Colonic mucosa (tissue), 4 donors: ENCODE results near the gene NUDT9. TPM values are rescaled to one million over a fixed set of nuclear protein-coding genes. Genes with fewer than 3 reads are reported as not detected.

ENCODE experiments used
- DNase-seq: peaks from one replicate; pipeline ENCODE4 v3.0.0-alpha.2; 2020
- H3K27ac ChIP-seq: fragments of 200-600 bp; one replicate; pipeline ENCODE4 v1.8.0; 2021
- H3K27me3 ChIP-seq: fragments of 200-600 bp; one replicate; pipeline ENCODE4 v1.8.0; 2021
- H3K36me3 ChIP-seq: fragments of 200-600 bp; one replicate; pipeline ENCODE4 v1.8.0; 2021
- H3K4me1 ChIP-seq: fragments of 200-600 bp; one replicate; pipeline ENCODE4 v1.8.0; 2021; ENCODE audit warnings: mild to moderate bottlenecking
- H3K4me3 ChIP-seq: fragments of 200-600 bp; one replicate; pipeline ENCODE4 v1.8.0; 2021
- H3K9ac ChIP-seq, 2 donors: one replicate each; pipeline ENCODE4 v1.7.0; 2013; ENCODE audit warnings: control low read depth in 2 of 2, low read depth in 2 of 2, low read length in 2 of 2
- H3K9me3 ChIP-seq: fragments of 200-600 bp; one replicate; pipeline ENCODE4 v1.8.0; 2021
- intact Hi-C: fragments of 100-400 bp; cut with DNase I; formaldehyde crosslinking; loops from one replicate; pipeline ENCODE4 v1.14.1; 2022
- total RNA-seq, 2 donors: library from RNA; stranded (reverse); fragmentation: NEBNext Ultra II Directional in 1 of 2; extraction: Animal tissue kit (Norgen Biotek cat#: 25700) in 1 of 2; gene quantifications; one replicate each; pipeline ENCODE4 v1.2.1, GENCODE V29; 2021
- TF ChIP-seq, protein P1 (sequence below): fragments of 200-600 bp; IDR thresholded peaks from one replicate; pipeline ENCODE4 v1.8.0; 2022; ENCODE audit warnings: antibody characterized with exemption, mild to moderate bottlenecking
- donor health status: healthy.
- donor health status: DM: no; HTN: no; CAD: no.
- donor health status: DM: no; HTN: no; CAD: no.

NUDT9 gene
- total RNA-seq, 2 donors from 2014 or later, result 31.4 to 52.0 TPM

DNA sequence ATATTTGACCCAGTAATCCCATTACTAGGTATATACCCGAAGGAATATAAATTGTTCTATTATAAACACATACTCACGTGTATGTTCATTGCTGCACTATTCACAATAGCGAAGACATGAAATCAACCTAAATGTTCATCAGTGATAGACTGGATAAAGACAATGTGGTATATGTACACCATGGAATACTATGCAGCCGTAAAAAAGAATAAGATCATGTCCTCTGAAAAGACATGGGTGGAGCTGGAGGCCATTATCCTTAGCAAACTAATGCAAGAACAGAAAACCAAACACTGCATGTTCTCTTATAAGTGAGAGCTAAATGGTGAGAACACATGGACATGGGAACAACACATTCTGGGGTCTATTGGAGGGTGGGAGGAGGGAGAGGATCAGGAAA lies 36.5 kb downstream of the NUDT9 start:
- H3K27ac ChIP-seq, result no peak overlapping the region
- intact Hi-C loops, result no loop called here
- no peak for DNase-seq
- no peak overlapping the region for H3K4me3 ChIP-seq
- H3K9me3 ChIP-seq, result no peaks in the 10 kb centered on the region
- no peak overlapping the region for H3K9ac ChIP-seq
- TF ChIP-seq, protein P1, sequence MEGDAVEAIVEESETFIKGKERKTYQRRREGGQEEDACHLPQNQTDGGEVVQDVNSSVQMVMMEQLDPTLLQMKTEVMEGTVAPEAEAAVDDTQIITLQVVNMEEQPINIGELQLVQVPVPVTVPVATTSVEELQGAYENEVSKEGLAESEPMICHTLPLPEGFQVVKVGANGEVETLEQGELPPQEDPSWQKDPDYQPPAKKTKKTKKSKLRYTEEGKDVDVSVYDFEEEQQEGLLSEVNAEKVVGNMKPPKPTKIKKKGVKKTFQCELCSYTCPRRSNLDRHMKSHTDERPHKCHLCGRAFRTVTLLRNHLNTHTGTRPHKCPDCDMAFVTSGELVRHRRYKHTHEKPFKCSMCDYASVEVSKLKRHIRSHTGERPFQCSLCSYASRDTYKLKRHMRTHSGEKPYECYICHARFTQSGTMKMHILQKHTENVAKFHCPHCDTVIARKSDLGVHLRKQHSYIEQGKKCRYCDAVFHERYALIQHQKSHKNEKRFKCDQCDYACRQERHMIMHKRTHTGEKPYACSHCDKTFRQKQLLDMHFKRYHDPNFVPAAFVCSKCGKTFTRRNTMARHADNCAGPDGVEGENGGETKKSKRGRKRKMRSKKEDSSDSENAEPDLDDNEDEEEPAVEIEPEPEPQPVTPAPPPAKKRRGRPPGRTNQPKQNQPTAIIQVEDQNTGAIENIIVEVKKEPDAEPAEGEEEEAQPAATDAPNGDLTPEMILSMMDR, result no peak
- no peaks in the 10 kb centered on the region for H3K27me3 ChIP-seq
- H3K36me3 ChIP-seq, result no peaks in the 10 kb centered on the region
- H3K4me1 ChIP-seq, result peaks cover 5% of the 10 kb centered on the region

DNA sequence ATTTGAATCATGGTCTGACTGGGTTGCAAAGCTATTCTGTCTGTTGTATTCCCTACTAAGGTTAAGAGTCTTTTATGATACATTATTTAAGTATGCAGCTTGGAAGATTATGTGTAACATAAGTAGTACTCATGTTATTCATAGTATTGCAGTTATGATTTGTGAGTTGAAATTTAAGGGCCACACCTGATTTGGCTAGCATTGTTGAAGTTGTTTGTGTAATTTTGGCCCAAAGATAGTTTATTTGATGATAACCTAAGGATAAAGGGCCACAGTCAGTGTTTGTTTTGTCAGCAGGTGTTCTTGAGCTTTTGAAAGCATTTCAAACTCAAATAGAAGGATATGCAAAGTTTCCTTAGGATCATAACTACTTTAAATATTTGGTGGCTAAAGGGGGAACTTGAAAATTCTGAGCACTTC lies 38.9 kb downstream of the NUDT9 start:
- H3K27ac ChIP-seq, result no peak overlapping the region
- TF ChIP-seq, protein P1, result no peak
- intact Hi-C loops, result no loop called here
- no peak overlapping the region for H3K9ac ChIP-seq
- H3K4me1 ChIP-seq, result peaks cover 5% of the 10 kb centered on the region
- no peak for DNase-seq
- no peaks in the 10 kb centered on the region for H3K36me3 ChIP-seq
- no peaks in the 10 kb centered on the region for H3K27me3 ChIP-seq
- no peak overlapping the region for H3K4me3 ChIP-seq
- H3K9me3 ChIP-seq, result no peaks in the 10 kb centered on the region

DNA sequence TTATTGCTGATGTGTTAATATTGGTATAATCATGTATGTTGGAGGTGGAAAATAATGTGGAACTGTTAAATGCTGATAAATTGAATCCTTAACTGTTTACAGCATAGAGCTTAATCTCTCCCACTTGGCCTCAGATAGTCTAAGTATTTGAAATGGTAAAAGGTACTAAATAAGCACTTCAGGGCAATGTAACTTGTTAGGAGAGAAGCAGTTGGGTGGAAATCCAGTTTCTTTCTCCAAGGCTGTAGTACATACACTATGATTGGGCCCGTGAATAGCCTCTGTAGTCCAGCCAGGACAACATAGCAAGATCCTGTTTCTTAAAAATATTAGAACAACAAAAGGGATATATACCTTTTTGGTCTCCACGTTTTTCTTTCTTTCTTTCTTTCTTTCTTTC lies 39.7 kb downstream of the NUDT9 start:
- TF ChIP-seq, protein P1, result no peak
- DNase-seq, result no peak
- Histone ChIP-seq H3K9ac (no peak overlapping the region), H3K27me3 (no peaks in the 10 kb centered on the region), H3K36me3 (no peaks in the 10 kb centered on the region), H3K9me3 (no peaks in the 10 kb centered on the region), H3K4me1 (peaks cover 5% of the 10 kb centered on the region), H3K27ac (no peak overlapping the region), H3K4me3 (no peak overlapping the region)
- intact Hi-C loops, result no loop called here

GRCh38 chr4:87465739-87466366 lies 43.5 kb downstream of the NUDT9 start:
- TF ChIP-seq, protein P1, result peak; percentile 59
- intact Hi-C loops, result loop anchor here (5.0 kb wide), 2 partner anchors 89 to 194 kb away; no protein-coding TSS in a partner anchor
- H3K27ac ChIP-seq, result no peak overlapping the region
- H3K4me3 ChIP-seq, result no peak overlapping the region
- no peaks in the 10 kb centered on the region for H3K36me3 ChIP-seq
- H3K9me3 ChIP-seq, result no peaks in the 10 kb centered on the region
- peaks cover 5% of the 10 kb centered on the region for H3K4me1 ChIP-seq
- no peak for DNase-seq
- H3K27me3 ChIP-seq, result no peaks in the 10 kb centered on the region
- no peak overlapping the region for H3K9ac ChIP-seq

GRCh38 chr4:87469390-87469789 lies 47.0 kb downstream of the NUDT9 start:
- no peak overlapping the region for H3K4me3 ChIP-seq
- no peaks in the 10 kb centered on the region for H3K4me1 ChIP-seq
- H3K27me3 ChIP-seq, result no peaks in the 10 kb centered on the region
- no peak overlapping the region for H3K9ac ChIP-seq
- no peak overlapping the region for H3K27ac ChIP-seq
- H3K36me3 ChIP-seq, result no peaks in the 10 kb centered on the region
- TF ChIP-seq, protein P1, result no peak
- intact Hi-C loops, result loop anchor here (5.0 kb wide), 2 partner anchors 92 to 197 kb away; no protein-coding TSS in a partner anchor
- no peak for DNase-seq
- no peaks in the 10 kb centered on the region for H3K9me3 ChIP-seq
